H1 (cell line): ENCODE data around the gene PPP2R5B. TPM values are rescaled to one million over a fixed set of nuclear protein-coding genes. Genes with fewer than 3 reads are reported as not detected.

ENCODE experiments used
- CTCF ChIA-PET: fragments of 300-600 bp; sonication (Branson Sonifier 250); formaldehyde crosslinking; loops from one replicate; lab custom pipeline; 2021; ENCODE audit not compliant: partially characterized antibody; lab: Charles Lee
- POLR2A ChIA-PET: fragments of 300-600 bp; sonication (Branson Sonifier 250); formaldehyde crosslinking; loops from one replicate; lab custom pipeline; 2021; ENCODE audit warnings: inconsistent platforms; ENCODE audit not compliant: partially characterized antibody; lab: Charles Lee
- DNase-seq, 2 experiments: peaks; one replicate each; pipeline versions ENCODE4 v3.0.0 to v3.0.0-alpha.2; 2010 to 2022; ENCODE audit warnings: low spot score in 2 of 2, low read depth in 1 of 2, mixed read lengths in 1 of 2
- FAIRE-seq: peaks from 2 replicates; lab custom pipeline; 2011; peaks lifted over from hg19 to GRCh38; lab: Jason Lieb, UNC
- H2AFZ ChIP-seq: 2 replicates; pipeline ENCODE4 v1.8.1; 2012; ENCODE audit warnings: low read length, inconsistent platforms
- H2AK5ac ChIP-seq: 2 replicates; pipeline ENCODE4 v1.6.1; 2013; ENCODE audit warnings: low read depth, low read length
- H2BK120ac ChIP-seq: replicated peaks from 2 replicates; pipeline ENCODE3; 2013; ENCODE audit warnings: low read depth, low read length, inconsistent platforms
- H2BK12ac ChIP-seq: 2 replicates; pipeline ENCODE4 v1.6.1; 2013; ENCODE audit warnings: low read depth, low read length
- H2BK15ac ChIP-seq: 2 replicates; pipeline ENCODE4 v1.6.1; 2013; ENCODE audit warnings: low read length
- H2BK20ac ChIP-seq: 2 replicates; pipeline ENCODE4 v1.6.1; 2013; ENCODE audit warnings: low read length
- H2BK5ac ChIP-seq: 2 replicates; pipeline ENCODE4 v1.6.1; 2013; ENCODE audit warnings: low read depth, low read length
- H3K14ac ChIP-seq: 2 replicates; pipeline ENCODE4 v1.6.1; 2013; ENCODE audit warnings: inconsistent platforms; ENCODE audit not compliant: insufficient read length
- H3K18ac ChIP-seq: 2 replicates; pipeline ENCODE4 v1.6.1; 2013; ENCODE audit warnings: low read length; ENCODE audit errors: extremely low read depth
- H3K23ac ChIP-seq: 2 replicates; pipeline ENCODE4 v1.6.1; 2013; ENCODE audit warnings: inconsistent platforms; ENCODE audit not compliant: insufficient read length
- H3K23me2 ChIP-seq: 2 replicates; pipeline ENCODE4 v1.6.1; 2013; ENCODE audit warnings: low read depth, low read length
- H3K27ac ChIP-seq: 2 replicates; pipeline ENCODE4 v1.6.1; 2011; ENCODE audit warnings: low read depth, low read length, inconsistent platforms
- H3K27me3 ChIP-seq, 4 experiments: replicated peaks in 1 of 4; 1 replicate in 1 of 4; 2 replicates in 3 of 4; pipeline versions ENCODE4 v1.6.1 to v1.8.1; 2011 to 2013; ENCODE audit warnings: low read length in 3 of 4, mild to moderate bottlenecking in 3 of 4, inconsistent platforms in 2 of 4, mixed read lengths in 2 of 4, moderate library complexity in 1 of 4; ENCODE audit not compliant: control insufficient read depth in 3 of 4, insufficient read depth in 3 of 4; ENCODE audit errors: extremely low read depth in 1 of 4
- H3K36me3 ChIP-seq, 4 experiments: 2 replicates each; pipeline versions ENCODE4 v1.6.1 to v1.8.1; 2011 to 2013; ENCODE audit warnings: mild to moderate bottlenecking in 4 of 4, low read length in 3 of 4, moderate library complexity in 2 of 4, control low read depth in 1 of 4, inconsistent platforms in 1 of 4; ENCODE audit not compliant: insufficient read depth in 4 of 4, control insufficient read depth in 2 of 4
- H3K4ac ChIP-seq: replicated peaks from 2 replicates; pipeline ENCODE3; 2013; ENCODE audit warnings: low read length, low read depth, mixed read lengths, inconsistent platforms; ENCODE audit not compliant: insufficient read length
- H3K4me1 ChIP-seq, 4 experiments: replicated peaks in 1 of 4; 1 replicate in 1 of 4; 2 replicates in 3 of 4; pipeline versions ENCODE4 v1.6.1 to v1.8.1; 2011 to 2013; ENCODE audit warnings: low read length in 3 of 4, inconsistent platforms in 2 of 4, mixed read lengths in 1 of 4; ENCODE audit not compliant: insufficient read depth in 4 of 4, control insufficient read depth in 3 of 4
- H3K4me2 ChIP-seq, 2 experiments: 2 replicates each; pipeline versions ENCODE4 v1.6.1 to v1.8.1; 2011 to 2013; ENCODE audit warnings: low read depth in 2 of 2, low read length in 2 of 2, control low read depth in 1 of 2, inconsistent platforms in 1 of 2, mild to moderate bottlenecking in 1 of 2; ENCODE audit not compliant: insufficient read depth in 1 of 2
- H3K4me3 ChIP-seq, 4 experiments: fragments of 200-600, 300-600 bp in 1 of 4; sonication (generic), shearing (Covaris generic), sonication (Bioruptor Twin) in 1 of 4; 2 replicates each; pipeline versions ENCODE4 v1.5.1 to v1.8.1; 2011 to 2016; ENCODE audit warnings: low read length in 4 of 4, low read depth in 3 of 4, control low read depth in 2 of 4, inconsistent platforms in 2 of 4, mild to moderate bottlenecking in 2 of 4, mixed read lengths in 1 of 4, moderate library complexity in 1 of 4; ENCODE audit not compliant: insufficient read depth in 2 of 4; ENCODE audit errors: extremely low read depth in 1 of 4
- H3K56ac ChIP-seq: replicated peaks from 2 replicates; pipeline ENCODE3; 2013; ENCODE audit warnings: low read depth, mild to moderate bottlenecking, mixed read lengths, low read length, inconsistent platforms; ENCODE audit not compliant: insufficient read length
- H3K79me1 ChIP-seq: 2 replicates; pipeline ENCODE4 v1.6.1; 2013; ENCODE audit warnings: low read depth, low read length, control low read depth
- H3K79me2 ChIP-seq, 2 experiments: 2 replicates each; pipeline versions ENCODE4 v1.6.1 to v1.8.1; 2012 to 2013; ENCODE audit warnings: low read length in 2 of 2, mild to moderate bottlenecking in 2 of 2, inconsistent platforms in 1 of 2; ENCODE audit not compliant: insufficient read depth in 2 of 2, control insufficient read depth in 1 of 2
- H3K9ac ChIP-seq, 4 experiments: replicated peaks in 1 of 4; 1 replicate in 1 of 4; 2 replicates in 3 of 4; pipeline versions ENCODE4 v1.6.1 to v1.8.1; 2011 to 2013; ENCODE audit warnings: low read depth in 3 of 4, low read length in 3 of 4, control low read depth in 2 of 4, mild to moderate bottlenecking in 2 of 4, moderate library complexity in 2 of 4, inconsistent platforms in 1 of 4; ENCODE audit errors: extremely low read depth in 1 of 4
- H3K9me3 ChIP-seq, 2 experiments: 2 replicates each; pipeline versions ENCODE4 v1.6.1 to v1.8.1; 2012 to 2013; ENCODE audit warnings: mild to moderate bottlenecking in 2 of 2, moderate library complexity in 2 of 2, control low read depth in 1 of 2, inconsistent platforms in 1 of 2, low read depth in 1 of 2, low read length in 1 of 2, mixed read lengths in 1 of 2; ENCODE audit not compliant: insufficient read depth in 2 of 2
- H4K20me1 ChIP-seq, 2 experiments: replicated peaks in 1 of 2; 2 replicates each; pipeline versions ENCODE3 to v1.8.1; 2011 to 2013; ENCODE audit warnings: inconsistent platforms in 2 of 2, low read length in 2 of 2, mild to moderate bottlenecking in 1 of 2; ENCODE audit not compliant: insufficient read depth in 2 of 2, control insufficient read depth in 1 of 2
- H4K5ac ChIP-seq: 2 replicates; pipeline ENCODE4 v1.6.1; 2013; ENCODE audit warnings: low read length, low read depth, mixed read lengths, inconsistent platforms; ENCODE audit not compliant: insufficient read length
- H4K8ac ChIP-seq: 2 replicates; pipeline ENCODE4 v1.8.0; 2013; ENCODE audit warnings: mild to moderate bottlenecking, moderate library complexity, low read length, inconsistent platforms; ENCODE audit not compliant: insufficient read depth; ENCODE audit errors: extremely low read depth
- H4K91ac ChIP-seq: replicated peaks from 2 replicates; pipeline ENCODE3; 2013; ENCODE audit warnings: low read length, mixed read lengths, inconsistent platforms; ENCODE audit not compliant: insufficient read length
- ATF2 ChIP-seq: IDR thresholded peaks from 2 replicates; pipeline ENCODE4 v1.6.1; 2012; ENCODE audit warnings: low read length, inconsistent platforms
- JUND ChIP-seq: IDR thresholded peaks from 2 replicates; pipeline ENCODE4 v1.6.1; 2011; ENCODE audit warnings: mild to moderate bottlenecking, improper control_type of control experiment, low read length
- KDM5A ChIP-seq: fragments of 200-600 bp; IDR thresholded peaks from 2 replicates; pipeline ENCODE4 v1.7.1; 2012; ENCODE audit warnings: mild to moderate bottlenecking, low read length, inconsistent platforms, mixed read lengths
- MAFK ChIP-seq: IDR thresholded peaks from 2 replicates; pipeline ENCODE4 v1.6.1; 2012; ENCODE audit warnings: low read depth, mild to moderate bottlenecking, improper control_type of control experiment, low read length
- MAX ChIP-seq: IDR thresholded peaks from 2 replicates; pipeline ENCODE4 v1.6.1; 2012; ENCODE audit warnings: inconsistent platforms
- RFX5 ChIP-seq: IDR thresholded peaks from 2 replicates; pipeline ENCODE4 v1.6.1; 2011; ENCODE audit warnings: low read depth, low read length, improper control_type of control experiment, borderline replicate concordance
- SP4 ChIP-seq: IDR thresholded peaks from 2 replicates; pipeline ENCODE4 v1.6.1; 2012; ENCODE audit warnings: low read length, inconsistent platforms
- TBP ChIP-seq: IDR thresholded peaks from 2 replicates; pipeline ENCODE4 v1.6.1; 2011; ENCODE audit warnings: low read depth, low read length, improper control_type of control experiment
- WGBS, 2 experiments: shearing (Covaris generic) in 1 of 2; methylation state at CpG; one replicate each; pipeline versions ENCODE4 v1.1.6 to v1.1.7; 2013 to 2015; ENCODE audit warnings: low lambda C conversion rate in 2 of 2, mixed read lengths in 2 of 2, inconsistent platforms in 1 of 2, low coverage in 1 of 2, missing lambda C conversion rate in 1 of 2; ENCODE audit not compliant: insufficient replicate concordance in 2 of 2, insufficient coverage in 1 of 2, insufficient read length in 1 of 2; ENCODE audit errors: extremely low coverage in 1 of 2, missing lambda C conversion rate in 1 of 2; 5-methylcytosine and 5-hydroxymethylcytosine counted together
- polyA plus RNA-seq, 7 experiments: library from polyadenylated mRNA; depleted of rRNA in 3 of 7; stranded (reverse) in 5 of 7; unstranded in 2 of 7; fragments of >200 nt in 5 of 7; fragments of 200-250 nt in 2 of 7; gene quantifications; 1 replicate in 5 of 7; 2 replicates in 1 of 7; 4 replicates in 1 of 7; pipeline versions ENCODE4 v1.2.1 to v1.2.3, GENCODE V29; 2011 to 2013; ENCODE audit warnings: missing spikeins in 2 of 7, mixed read lengths in 2 of 7
- total RNA-seq: library from RNA; stranded (reverse); fragmentation: NEBNext Ultra II Directional; extraction: Animal tissue kit (Norgen Biotek cat#: 25700); gene quantifications from 2 replicates; pipeline ENCODE4 v1.2.1, GENCODE V29; 2021
- TF ChIP-seq, protein P1 (sequence below), 3 experiments: IDR thresholded peaks; 1 replicate in 2 of 3; 2 replicates in 1 of 3; pipeline versions ENCODE4 v1.5.1 to v1.6.1; 2011; ENCODE audit warnings: low read length in 3 of 3, mild to moderate bottlenecking in 3 of 3, inconsistent platforms in 2 of 3, low read depth in 1 of 3, moderate library complexity in 1 of 3; ENCODE audit not compliant: insufficient read depth in 1 of 3; ENCODE audit errors: control extremely low read depth in 1 of 3

The PPP2R5B gene
- total and polyA plus RNA-seq, 2 of the 8 experiments (the other 6 are each of a cell fraction or from before 2014, with no cell fraction given): 4.9 to 5.1 TPM

GRCh38 chr11:64926689-64927088 is 2.2 kb downstream of the PPP2R5B start:
- Histone ChIP-seq H3K9me3 (no peaks in the 10 kb centered on the region), H3K4ac (no peak overlapping the region), H2BK15ac (no peak overlapping the region), H4K8ac (peak overlapping the region; percentile 44; the same call in 1 of the 2 replicates), H4K5ac (no peak overlapping the region), H3K18ac (no peak overlapping the region), H3K56ac (no peak overlapping the region), H4K91ac (no peak overlapping the region), H3K27ac (no peak overlapping the region), H3K4me2 (no peak overlapping the region), H3K4me3 (no peak overlapping the region), H3K14ac (no peak overlapping the region), H4K20me1 (no peaks in the 10 kb centered on the region), H3K23me2 (peaks cover 8% of the 10 kb centered on the region; the same call in 1 of the 2 replicates), H3K36me3 (no peaks in the 10 kb centered on the region; a peak in 1 of 8 replicates), H3K23ac (no peak overlapping the region), H3K4me1 (peaks cover 0 to 7% (median 4%) of the 10 kb centered on the region in 4 experiments; a peak in 5 of 7 replicates), H2BK12ac (no peak overlapping the region), H3K9ac (no peak overlapping the region), H3K79me1 (no peaks in the 10 kb centered on the region), H2AFZ (no peak overlapping the region), H3K79me2 (no peaks in the 10 kb centered on the region), H2BK5ac (no peak overlapping the region), H2BK120ac (no peak overlapping the region), H3K27me3 (peaks cover 0 to 6% (median 4%) of the 10 kb centered on the region in 4 experiments; a peak in 4 of 7 replicates), H2BK20ac (no peak overlapping the region), H2AK5ac (no peak overlapping the region)
- ChIA-PET POLR2A (interaction anchor here (1.4 to 1.5 kb wide), 2 partner anchors 9 to 169 kb away, joined by 3 to 5 read pairs; partner anchors contain the start of genes GPHA2 and VPS51), CTCF (interaction anchor here (0.6 to 3.8 kb wide), 6 partner anchors 8 to 84 kb away, joined by 3 to 15 read pairs (median 4); no protein-coding TSS in a partner anchor)
- WGBS, 2 experiments: 89% methylated on average over 14 of the region's 22 CpGs; no CpG with 5 or more reads in 1 of the 2 experiments
- FAIRE-seq (no peak), DNase-seq (no peak)
- no peak for TF ChIP-seq JUND
- no peak for TF ChIP-seq MAX
- TF ChIP-seq ATF2: no peak
- TF ChIP-seq KDM5A: no peak
- TF ChIP-seq RFX5: no peak
- no peak for TF ChIP-seq SP4
- TF ChIP-seq, protein P1, sequence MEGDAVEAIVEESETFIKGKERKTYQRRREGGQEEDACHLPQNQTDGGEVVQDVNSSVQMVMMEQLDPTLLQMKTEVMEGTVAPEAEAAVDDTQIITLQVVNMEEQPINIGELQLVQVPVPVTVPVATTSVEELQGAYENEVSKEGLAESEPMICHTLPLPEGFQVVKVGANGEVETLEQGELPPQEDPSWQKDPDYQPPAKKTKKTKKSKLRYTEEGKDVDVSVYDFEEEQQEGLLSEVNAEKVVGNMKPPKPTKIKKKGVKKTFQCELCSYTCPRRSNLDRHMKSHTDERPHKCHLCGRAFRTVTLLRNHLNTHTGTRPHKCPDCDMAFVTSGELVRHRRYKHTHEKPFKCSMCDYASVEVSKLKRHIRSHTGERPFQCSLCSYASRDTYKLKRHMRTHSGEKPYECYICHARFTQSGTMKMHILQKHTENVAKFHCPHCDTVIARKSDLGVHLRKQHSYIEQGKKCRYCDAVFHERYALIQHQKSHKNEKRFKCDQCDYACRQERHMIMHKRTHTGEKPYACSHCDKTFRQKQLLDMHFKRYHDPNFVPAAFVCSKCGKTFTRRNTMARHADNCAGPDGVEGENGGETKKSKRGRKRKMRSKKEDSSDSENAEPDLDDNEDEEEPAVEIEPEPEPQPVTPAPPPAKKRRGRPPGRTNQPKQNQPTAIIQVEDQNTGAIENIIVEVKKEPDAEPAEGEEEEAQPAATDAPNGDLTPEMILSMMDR (IDR thresholded peaks at IDR 0.05; ENCODE audit: control extremely low read depth in 1 of 3, insufficient read depth in 1 of 3, low read depth in 1 of 3, low read length in 3 of 3): no peak
- no peak for TF ChIP-seq MAFK
- TF ChIP-seq TBP: no peak
